Panc1 (cell line): ENCODE results near the gene UBR3.

ENCODE experiments used
- SIN3A ChIP-seq: IDR thresholded peaks from 2 replicates; pipeline ENCODE4 v1.6.1; 2012; ENCODE audit warnings: low read depth, mild to moderate bottlenecking, low read length, moderate library complexity, borderline replicate concordance; ENCODE audit not compliant: insufficient read depth
- TF ChIP-seq, protein P1 (sequence below): fragments of 450-650 bp; IDR thresholded peaks from 2 replicates; pipeline ENCODE4 v1.5.1; 2017; ENCODE audit warnings: mild to moderate bottlenecking

- TF ChIP-seq, protein P1, sequence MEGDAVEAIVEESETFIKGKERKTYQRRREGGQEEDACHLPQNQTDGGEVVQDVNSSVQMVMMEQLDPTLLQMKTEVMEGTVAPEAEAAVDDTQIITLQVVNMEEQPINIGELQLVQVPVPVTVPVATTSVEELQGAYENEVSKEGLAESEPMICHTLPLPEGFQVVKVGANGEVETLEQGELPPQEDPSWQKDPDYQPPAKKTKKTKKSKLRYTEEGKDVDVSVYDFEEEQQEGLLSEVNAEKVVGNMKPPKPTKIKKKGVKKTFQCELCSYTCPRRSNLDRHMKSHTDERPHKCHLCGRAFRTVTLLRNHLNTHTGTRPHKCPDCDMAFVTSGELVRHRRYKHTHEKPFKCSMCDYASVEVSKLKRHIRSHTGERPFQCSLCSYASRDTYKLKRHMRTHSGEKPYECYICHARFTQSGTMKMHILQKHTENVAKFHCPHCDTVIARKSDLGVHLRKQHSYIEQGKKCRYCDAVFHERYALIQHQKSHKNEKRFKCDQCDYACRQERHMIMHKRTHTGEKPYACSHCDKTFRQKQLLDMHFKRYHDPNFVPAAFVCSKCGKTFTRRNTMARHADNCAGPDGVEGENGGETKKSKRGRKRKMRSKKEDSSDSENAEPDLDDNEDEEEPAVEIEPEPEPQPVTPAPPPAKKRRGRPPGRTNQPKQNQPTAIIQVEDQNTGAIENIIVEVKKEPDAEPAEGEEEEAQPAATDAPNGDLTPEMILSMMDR, result no peak
- no peak for TF ChIP-seq SIN3A
These were observed 229.6 kb downstream of the UBR3 start for GRCh38 chr2:170056900-170057299.
